ENCODE data around the gene PROSER3.

Gene PROSER3

GRCh38 chr19:35783469-35784434, 25.8 kb downstream of the PROSER3 start:
- WGBS, 2 experiments (ENCODE audit: insufficient coverage in 2 of 2), result 69 to 81% methylated on average over 14 to 23 of the region's 28 CpGs
- peaks cover 4% of the 10 kb centered on the region for H3K4me1 ChIP-seq (ENCODE audit: control insufficient read depth, insufficient read depth, low read length, poor library complexity, severe bottlenecking)
- H3K4me3 ChIP-seq (ENCODE audit: extremely low read depth, insufficient read depth, low read length, poor library complexity, severe bottlenecking), result no peak overlapping the region
- no peak overlapping the region for H3K27ac ChIP-seq (ENCODE audit: low read depth, low read length, severe bottlenecking)
- peaks cover 24% of the 10 kb centered on the region for H3K36me3 ChIP-seq (ENCODE audit: control insufficient read depth, insufficient read depth, low read length)
- no peaks in the 10 kb centered on the region for H3K9me3 ChIP-seq (ENCODE audit: control insufficient read depth, low read length)

GRCh38 chr19:35784503-35785338, 26.7 kb downstream of the PROSER3 start:
- WGBS, 2 experiments (ENCODE audit: insufficient coverage in 2 of 2), result 47 to 55% methylated on average over 25 to 36 of the region's 45 CpGs
- peaks cover 22% of the 10 kb centered on the region for H3K36me3 ChIP-seq (ENCODE audit: control insufficient read depth, insufficient read depth, low read length)

GRCh38 chr19:35785339-35785627, 27.3 kb downstream of the PROSER3 start:
- no peaks in the 10 kb centered on the region for H3K9me3 ChIP-seq (ENCODE audit: control insufficient read depth, low read length)
- 78 to 97% methylated on average over 6 to 10 of the region's 10 CpGs for WGBS, 2 experiments (ENCODE audit: insufficient coverage in 2 of 2)
- peaks cover 17% of the 10 kb centered on the region for H3K36me3 ChIP-seq (ENCODE audit: control insufficient read depth, insufficient read depth, low read length)
- no peak overlapping the region for H3K4me3 ChIP-seq (ENCODE audit: extremely low read depth, insufficient read depth, low read length, poor library complexity, severe bottlenecking)
- H3K27ac ChIP-seq (ENCODE audit: low read depth, low read length, severe bottlenecking), result no peak overlapping the region
- peaks cover 4% of the 10 kb centered on the region for H3K4me1 ChIP-seq (ENCODE audit: control insufficient read depth, insufficient read depth, low read length, poor library complexity, severe bottlenecking)

More at GRCh38 chr19:35784503-35785338, 26.7 kb downstream of the PROSER3 start:
- Histone ChIP-seq H3K4me1 (ENCODE audit: control insufficient read depth, insufficient read depth, low read length, poor library complexity, severe bottlenecking) (peaks cover 4% of the 10 kb centered on the region), H3K4me3 (ENCODE audit: extremely low read depth, insufficient read depth, low read length, poor library complexity, severe bottlenecking) (no peak overlapping the region), H3K9me3 (ENCODE audit: control insufficient read depth, low read length) (no peaks in the 10 kb centered on the region), H3K27ac (ENCODE audit: low read depth, low read length, severe bottlenecking) (no peak overlapping the region)

GRCh38 chr19:35786299-35787160, 28.6 kb downstream of the PROSER3 start:
- Histone ChIP-seq H3K4me3 (ENCODE audit: extremely low read depth, insufficient read depth, low read length, poor library complexity, severe bottlenecking) (no peak overlapping the region), H3K9me3 (ENCODE audit: control insufficient read depth, low read length) (no peaks in the 10 kb centered on the region), H3K36me3 (ENCODE audit: control insufficient read depth, insufficient read depth, low read length) (peaks cover 12% of the 10 kb centered on the region), H3K27ac (ENCODE audit: low read depth, low read length, severe bottlenecking) (no peak overlapping the region), H3K4me1 (ENCODE audit: control insufficient read depth, insufficient read depth, low read length, poor library complexity, severe bottlenecking) (peaks cover 4% of the 10 kb centered on the region)
- 94 to 97% methylated on average over 19 to 24 of the region's 31 CpGs for WGBS, 2 experiments (ENCODE audit: insufficient coverage in 2 of 2)

GRCh38 chr19:35787227-35787799, 29.3 kb downstream of the PROSER3 start:
- Histone ChIP-seq H3K27ac (ENCODE audit: low read depth, low read length, severe bottlenecking) (no peak overlapping the region), H3K4me3 (ENCODE audit: extremely low read depth, insufficient read depth, low read length, poor library complexity, severe bottlenecking) (no peak overlapping the region), H3K9me3 (ENCODE audit: control insufficient read depth, low read length) (no peaks in the 10 kb centered on the region), H3K36me3 (ENCODE audit: control insufficient read depth, insufficient read depth, low read length) (peaks cover 12% of the 10 kb centered on the region), H3K4me1 (ENCODE audit: control insufficient read depth, insufficient read depth, low read length, poor library complexity, severe bottlenecking) (peaks cover 4% of the 10 kb centered on the region)
- WGBS, 2 experiments (ENCODE audit: insufficient coverage in 2 of 2), result 92 to 98% methylated on average over 6 to 10 of the region's 15 CpGs

- 80 to 89% methylated on average over 3 to 4 of the region's 12 CpGs for WGBS, 2 experiments (ENCODE audit: insufficient coverage in 2 of 2)
- no peaks in the 10 kb centered on the region for H3K9me3 ChIP-seq (ENCODE audit: control insufficient read depth, low read length)
- peaks cover 8% of the 10 kb centered on the region for H3K36me3 ChIP-seq (ENCODE audit: control insufficient read depth, insufficient read depth, low read length)
- H3K4me1 ChIP-seq (ENCODE audit: control insufficient read depth, insufficient read depth, low read length, poor library complexity, severe bottlenecking), result no peaks in the 10 kb centered on the region
- no peak overlapping the region for H3K27ac ChIP-seq (ENCODE audit: low read depth, low read length, severe bottlenecking)
- H3K4me3 ChIP-seq (ENCODE audit: extremely low read depth, insufficient read depth, low read length, poor library complexity, severe bottlenecking), result no peak overlapping the region
Measured at GRCh38 chr19:35788205-35788960, 30.4 kb downstream of the PROSER3 start.

- Histone ChIP-seq H3K36me3 (ENCODE audit: control insufficient read depth, insufficient read depth, low read length) (peaks cover 8% of the 10 kb centered on the region), H3K27ac (ENCODE audit: low read depth, low read length, severe bottlenecking) (no peak overlapping the region), H3K4me3 (ENCODE audit: extremely low read depth, insufficient read depth, low read length, poor library complexity, severe bottlenecking) (no peak overlapping the region), H3K4me1 (ENCODE audit: control insufficient read depth, insufficient read depth, low read length, poor library complexity, severe bottlenecking) (no peaks in the 10 kb centered on the region), H3K9me3 (ENCODE audit: control insufficient read depth, low read length) (no peaks in the 10 kb centered on the region)
- WGBS, 2 experiments (ENCODE audit: insufficient coverage in 2 of 2), result 84 to 86% methylated on average over 9 to 11 of the region's 11 CpGs
Measured at GRCh38 chr19:35789195-35789977, 31.4 kb downstream of the PROSER3 start.

- Histone ChIP-seq H3K4me3 (ENCODE audit: extremely low read depth, insufficient read depth, low read length, poor library complexity, severe bottlenecking) (no peak overlapping the region), H3K9me3 (ENCODE audit: control insufficient read depth, low read length) (no peaks in the 10 kb centered on the region), H3K36me3 (ENCODE audit: control insufficient read depth, insufficient read depth, low read length) (peaks cover 8% of the 10 kb centered on the region), H3K27ac (ENCODE audit: low read depth, low read length, severe bottlenecking) (no peak overlapping the region), H3K4me1 (ENCODE audit: control insufficient read depth, insufficient read depth, low read length, poor library complexity, severe bottlenecking) (no peaks in the 10 kb centered on the region)
- WGBS, 2 experiments (ENCODE audit: insufficient coverage in 2 of 2), result 91% methylated on average over 14 to 16 of the region's 19 CpGs
Measured at GRCh38 chr19:35789978-35790944, 32.3 kb downstream of the PROSER3 start.
